K562 (cell line): Measurements from ENCODE around the gene TCEA3. TPM values are rescaled to one million over a fixed set of nuclear protein-coding genes. Genes with fewer than 3 reads are reported as not detected.

Experiments used
- CHD2 ChIP-seq: IDR thresholded peaks from 2 replicates; pipeline ENCODE4 v1.6.1; 2011; ENCODE audit warnings: low read depth, low read length
- GABPB2 ChIP-seq: fragments of 250-450 bp; sonication (Bioruptor Pico); conservative IDR thresholded peaks from 2 replicates; pipeline ENCODE4 v1.5.1; 2021; ENCODE audit warnings: mild to moderate bottlenecking
- HDAC8 ChIP-seq: fragments of 450-650 bp; IDR thresholded peaks from 2 replicates; pipeline ENCODE4 v1.6.1; 2016; ENCODE audit warnings: mild to moderate bottlenecking, missing genetic modification characterization, moderate library complexity, missing compliant biosample characterization
- LEF1 ChIP-seq: fragments of 450-650 bp; IDR thresholded peaks from 2 replicates; pipeline ENCODE4 v1.6.1; 2016; ENCODE audit warnings: mild to moderate bottlenecking
- NBN ChIP-seq: fragments of 450-650 bp; IDR thresholded peaks from 2 replicates; pipeline ENCODE4 v1.6.1; 2016; ENCODE audit warnings: low read depth, mild to moderate bottlenecking
- NCOA4 ChIP-seq: fragments of 450-650 bp; IDR thresholded peaks from 2 replicates; pipeline ENCODE4 v1.6.1; 2018; ENCODE audit warnings: mild to moderate bottlenecking; ENCODE audit not compliant: partially characterized antibody
- NFE2 ChIP-seq: IDR thresholded peaks from 2 replicates; pipeline ENCODE4 v1.6.1; 2014; ENCODE audit warnings: antibody characterized with exemption, low read depth
- NR2C2 ChIP-seq, 2 experiments: fragments of 200-800 bp in 1 of 2; sonication (Bioruptor generic) in 1 of 2; sonication (generic) in 1 of 2; formaldehyde crosslinking in 1 of 2; IDR thresholded peaks; 2 replicates each; pipeline versions ENCODE4 v1.6.1 to v1.8.0; 2016 to 2022; ENCODE audit warnings: mild to moderate bottlenecking in 1 of 2, missing compliant biosample characterization in 1 of 2, missing genetic modification characterization in 1 of 2, missing genetic modification reagents in 1 of 2
- RAD21 ChIP-seq, 2 experiments: fragments of 250-450 bp in 1 of 2; fragments of 450-650 bp in 1 of 2; sonication (Bioruptor Pico) in 1 of 2; formaldehyde crosslinking in 1 of 2; IDR thresholded peaks in 1 of 2; conservative IDR thresholded peaks in 1 of 2; 2 replicates each; pipeline versions ENCODE4 v1.4.0 to v1.8.0; 2020 to 2022; ENCODE audit warnings: mild to moderate bottlenecking in 2 of 2, moderate library complexity in 1 of 2
- RBM34 ChIP-seq: fragments of 200-400 bp; formaldehyde crosslinking; IDR thresholded peaks from 2 replicates; pipeline ENCODE4 v1.6.1; 2018; ENCODE audit warnings: low read length, borderline replicate concordance; ENCODE audit not compliant: insufficient read depth
- SIN3A ChIP-seq, 2 experiments: fragments of 150-350 bp in 1 of 2; IDR thresholded peaks; 2 replicates each; pipeline ENCODE4 v1.6.1; 2011 to 2016; ENCODE audit warnings: borderline replicate concordance in 2 of 2, low read depth in 2 of 2, low read length in 2 of 2, mild to moderate bottlenecking in 2 of 2, moderate library complexity in 2 of 2; ENCODE audit not compliant: control insufficient read depth in 1 of 2
- SP2 ChIP-seq: IDR thresholded peaks from 2 replicates; pipeline ENCODE4 v1.6.1; 2011; ENCODE audit warnings: mild to moderate bottlenecking, low read depth, low read length, moderate library complexity; ENCODE audit not compliant: poor library complexity, severe bottlenecking; ENCODE audit errors: extremely low read depth
- SRSF3 ChIP-seq: fragments of 200-400 bp; formaldehyde crosslinking; IDR thresholded peaks from 2 replicates; pipeline ENCODE4 v1.6.1; 2016; ENCODE audit warnings: mild to moderate bottlenecking, low read length, moderate library complexity; ENCODE audit not compliant: insufficient read depth
- TEAD4 ChIP-seq, 2 experiments: sonication (generic) in 1 of 2; formaldehyde crosslinking in 1 of 2; IDR thresholded peaks; 2 replicates each; pipeline versions ENCODE4 v1.6.1 to v1.8.0; 2012 to 2022; ENCODE audit warnings: borderline replicate concordance in 1 of 2, inconsistent platforms in 1 of 2, low read length in 1 of 2, mild to moderate bottlenecking in 1 of 2, missing genetic modification reagents in 1 of 2
- TRIM24 ChIP-seq, 2 experiments: fragments of 450-650 bp; IDR thresholded peaks; 2 replicates each; pipeline ENCODE4 v1.6.1; 2016
- YY1 ChIP-seq, 3 experiments: IDR thresholded peaks; 2 replicates each; pipeline ENCODE4 v1.6.1; 2011; ENCODE audit warnings: low read length in 2 of 3, mild to moderate bottlenecking in 2 of 3, moderate library complexity in 2 of 3, borderline replicate concordance in 1 of 3, control low read depth in 1 of 3, low read depth in 1 of 3; ENCODE audit not compliant: insufficient read depth in 3 of 3, insufficient replicate concordance in 2 of 3, control insufficient read depth in 1 of 3, insufficient read length in 1 of 3; ENCODE audit errors: extremely low read depth in 1 of 3
- ZFX ChIP-seq: sonication (generic); formaldehyde crosslinking; IDR thresholded peaks from 2 replicates; pipeline ENCODE4 v1.8.0; 2022; ENCODE audit warnings: mild to moderate bottlenecking, missing genetic modification reagents, moderate library complexity
- ZKSCAN1 ChIP-seq: fragments of 150-350 bp; IDR thresholded peaks from 2 replicates; pipeline ENCODE4 v1.6.1; 2016; ENCODE audit warnings: low read depth, low read length
- ZNF232 ChIP-seq: sonication (generic); formaldehyde crosslinking; IDR thresholded peaks from 2 replicates; pipeline ENCODE4 v1.8.0; 2022; ENCODE audit warnings: mild to moderate bottlenecking, missing genetic modification reagents
- ZNF764 ChIP-seq: fragments of 250-450 bp; sonication (Bioruptor Pico); IDR thresholded peaks from 2 replicates; pipeline ENCODE4 v1.4.0; 2020; ENCODE audit warnings: low read depth, mild to moderate bottlenecking, moderate library complexity
- polyA plus RNA-seq, 8 experiments: library from polyadenylated mRNA; depleted of rRNA in 4 of 8; stranded (reverse) in 5 of 8; unstranded in 3 of 8; fragments of >200 nt; fragmentation: Nextera tagmentation in 2 of 8; fragmentation: Illumina TruSeq in 1 of 8; extraction: Ambion mirVana in 2 of 8; extraction: Trizol in 1 of 8; gene quantifications; 2 replicates each; pipeline versions ENCODE4 v1.2.1 to v1.2.3, GENCODE V29; 2011 to 2014; ENCODE audit warnings: inconsistent platforms in 1 of 8, missing spikeins in 1 of 8
- total RNA-seq, 7 experiments: library from RNA; depleted of rRNA in 6 of 7; stranded (reverse); fragments of >200 nt in 6 of 7; fragmentation: Illumina TruSeq in 2 of 7; extraction: Trizol in 2 of 7; gene quantifications; 2 replicates each; pipeline versions ENCODE4 v1.2.1 to v1.2.3, GENCODE V29; 2011 to 2021; ENCODE audit warnings: low replicate concordance in 1 of 7
- TF ChIP-seq, protein P1 (sequence below): fragments of 450-650 bp; formaldehyde crosslinking; IDR thresholded peaks from 2 replicates; pipeline ENCODE4 v1.4.0; 2020; ENCODE audit warnings: mild to moderate bottlenecking, moderate library complexity
- TF ChIP-seq, protein P2 (sequence below): IDR thresholded peaks from 2 replicates; pipeline ENCODE4 v1.6.1; 2014; ENCODE audit warnings: antibody characterized with exemption
- TF ChIP-seq, protein P3 (sequence below): sonication (generic); IDR thresholded peaks from 2 replicates; pipeline ENCODE4 v1.6.1; 2016

TCEA3 gene
- total and polyA plus RNA-seq, 9 of the 15 experiments (the other 6 are each of a cell fraction or from before 2014, with no cell fraction given) = 0.03 to 0.55 (median 0.36) TPM

DNA sequence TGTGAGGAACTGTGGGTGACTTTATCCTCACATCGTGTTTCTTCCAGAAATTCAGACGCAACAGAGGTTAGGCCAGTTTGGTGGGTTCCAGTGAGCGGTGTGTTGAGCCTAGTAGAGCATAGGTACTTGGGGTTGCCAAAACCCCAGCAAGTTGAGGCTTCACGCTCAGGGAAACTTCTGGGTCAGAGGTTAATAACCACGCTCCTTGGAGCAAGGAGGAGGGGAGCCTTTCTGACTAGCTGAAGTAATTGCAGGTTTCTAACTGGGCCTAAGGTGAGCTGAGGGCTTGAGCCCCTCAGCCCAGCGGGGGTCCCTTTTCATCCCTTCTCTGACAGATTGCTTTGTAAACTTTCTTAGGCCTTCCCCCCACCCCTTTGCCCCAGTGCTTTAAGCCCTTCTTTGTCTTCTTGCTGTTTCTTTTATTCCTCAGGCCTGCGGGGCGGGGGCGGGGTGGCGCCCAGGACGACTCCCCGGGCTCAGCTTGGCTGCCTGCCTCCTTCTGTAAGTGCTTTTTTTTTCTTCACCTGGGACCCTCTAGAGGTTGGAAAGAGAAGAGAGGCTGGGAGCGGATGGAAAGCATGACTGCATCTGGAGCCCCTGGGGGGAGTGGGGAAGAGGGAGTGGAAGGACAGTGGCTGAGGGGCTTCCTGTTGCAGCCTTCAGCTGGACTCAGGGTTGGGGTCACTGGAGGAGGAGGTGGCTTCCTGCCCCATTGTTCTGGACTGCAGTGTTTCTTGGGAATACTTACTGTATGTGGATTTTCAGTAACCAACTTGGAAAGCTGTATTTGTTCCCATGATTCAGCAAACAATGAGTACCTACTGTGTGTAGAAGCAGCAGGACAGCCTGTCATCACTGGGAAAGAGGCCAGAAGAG lies 53.6 kb downstream of the TCEA3 start (continued):
- TF ChIP-seq CHD2 (no peak), GABPB2 (CRISPR knock-in tag) (no peak), SP2 (no peak), SRSF3 (no peak), ZFX (CRISPR knock-in tag) (peak; percentile 63), YY1 (IDR thresholded peaks at IDR 0.05; ENCODE audit: borderline replicate concordance in 1 of 3, control insufficient read depth in 1 of 3, extremely low read depth in 1 of 3, insufficient read depth in 3 of 3, insufficient read length in 1 of 3, insufficient replicate concordance in 2 of 3, low read depth in 1 of 3, low read length in 2 of 3) (no peak), ZKSCAN1 (peak; percentile 97), NFE2 (peak; percentile 68; the same call in 1 of the 2 replicates), RAD21 (CRISPR knock-in tag; conservative IDR thresholded peaks at IDR 0.05 in 1 of 2, IDR thresholded peaks at IDR 0.05 in 1 of 2) (peak in 1 of 2 experiments; percentile 29; a peak in 1 of 4 replicates), TEAD4 (IDR thresholded peaks at IDR 0.05; ENCODE audit: low read length) (no peak), TEAD4 (CRISPR knock-in tag; IDR thresholded peaks at IDR 0.05; ENCODE audit: borderline replicate concordance) (no peak), ZNF232 (no peak), ZNF764 (CRISPR knock-in tag) (no peak), NCOA4 (no peak), NR2C2 (CRISPR knock-in tag; IDR thresholded peaks at IDR 0.05) (no peak), NR2C2 (tag; IDR thresholded peaks at IDR 0.05) (peak; percentile 82), NBN (0 out of 2 replicates have a peak, but pooled peaks have one; percentile 19), LEF1 (peak; percentile 46; the same call in 1 of the 2 replicates), HDAC8 (tag) (no peak), TRIM24 (IDR thresholded peaks at IDR 0.05) (no peak), RBM34 (no peak), SIN3A (IDR thresholded peaks at IDR 0.05; ENCODE audit: borderline replicate concordance in 2 of 2, control insufficient read depth in 1 of 2, low read depth in 2 of 2, low read length in 2 of 2) (no peak)
- TF ChIP-seq, protein P1, sequence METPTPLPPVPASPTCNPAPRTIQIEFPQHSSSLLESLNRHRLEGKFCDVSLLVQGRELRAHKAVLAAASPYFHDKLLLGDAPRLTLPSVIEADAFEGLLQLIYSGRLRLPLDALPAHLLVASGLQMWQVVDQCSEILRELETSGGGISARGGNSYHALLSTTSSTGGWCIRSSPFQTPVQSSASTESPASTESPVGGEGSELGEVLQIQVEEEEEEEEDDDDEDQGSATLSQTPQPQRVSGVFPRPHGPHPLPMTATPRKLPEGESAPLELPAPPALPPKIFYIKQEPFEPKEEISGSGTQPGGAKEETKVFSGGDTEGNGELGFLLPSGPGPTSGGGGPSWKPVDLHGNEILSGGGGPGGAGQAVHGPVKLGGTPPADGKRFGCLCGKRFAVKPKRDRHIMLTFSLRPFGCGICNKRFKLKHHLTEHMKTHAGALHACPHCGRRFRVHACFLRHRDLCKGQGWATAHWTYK (CRISPR knock-in tag) = no peak
- TF ChIP-seq, protein P2, sequence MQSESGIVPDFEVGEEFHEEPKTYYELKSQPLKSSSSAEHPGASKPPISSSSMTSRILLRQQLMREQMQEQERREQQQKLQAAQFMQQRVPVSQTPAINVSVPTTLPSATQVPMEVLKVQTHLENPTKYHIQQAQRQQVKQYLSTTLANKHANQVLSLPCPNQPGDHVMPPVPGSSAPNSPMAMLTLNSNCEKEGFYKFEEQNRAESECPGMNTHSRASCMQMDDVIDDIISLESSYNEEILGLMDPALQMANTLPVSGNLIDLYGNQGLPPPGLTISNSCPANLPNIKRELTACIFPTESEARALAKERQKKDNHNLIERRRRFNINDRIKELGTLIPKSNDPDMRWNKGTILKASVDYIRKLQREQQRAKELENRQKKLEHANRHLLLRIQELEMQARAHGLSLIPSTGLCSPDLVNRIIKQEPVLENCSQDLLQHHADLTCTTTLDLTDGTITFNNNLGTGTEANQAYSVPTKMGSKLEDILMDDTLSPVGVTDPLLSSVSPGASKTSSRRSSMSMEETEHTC = no peak
- TF ChIP-seq, protein P3, sequence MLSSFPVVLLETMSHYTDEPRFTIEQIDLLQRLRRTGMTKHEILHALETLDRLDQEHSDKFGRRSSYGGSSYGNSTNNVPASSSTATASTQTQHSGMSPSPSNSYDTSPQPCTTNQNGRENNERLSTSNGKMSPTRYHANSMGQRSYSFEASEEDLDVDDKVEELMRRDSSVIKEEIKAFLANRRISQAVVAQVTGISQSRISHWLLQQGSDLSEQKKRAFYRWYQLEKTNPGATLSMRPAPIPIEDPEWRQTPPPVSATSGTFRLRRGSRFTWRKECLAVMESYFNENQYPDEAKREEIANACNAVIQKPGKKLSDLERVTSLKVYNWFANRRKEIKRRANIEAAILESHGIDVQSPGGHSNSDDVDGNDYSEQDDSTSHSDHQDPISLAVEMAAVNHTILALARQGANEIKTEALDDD = no peak
